Body of pancreas (tissue), 4 donors: ENCODE data around the gene LDB1.

Experiments used
- POLR2A ChIP-seq, 3 donors: fragments of 450-650 bp; IDR thresholded peaks; one replicate each; pipeline ENCODE4 v1.6.1; 2016; ENCODE audit warnings: antibody characterized with exemption in 3 of 3, mild to moderate bottlenecking in 2 of 3
- TF ChIP-seq, protein P1 (sequence below), 7 experiments: fragments of 450-650 bp in 4 of 7; fragments of 200-600 bp in 3 of 7; sonication (generic) in 3 of 7; IDR thresholded peaks; one replicate each; pipeline ENCODE4 v1.5.1; 2016 to 2019; ENCODE audit warnings: antibody characterized with exemption in 7 of 7

- TF ChIP-seq, protein P1, sequence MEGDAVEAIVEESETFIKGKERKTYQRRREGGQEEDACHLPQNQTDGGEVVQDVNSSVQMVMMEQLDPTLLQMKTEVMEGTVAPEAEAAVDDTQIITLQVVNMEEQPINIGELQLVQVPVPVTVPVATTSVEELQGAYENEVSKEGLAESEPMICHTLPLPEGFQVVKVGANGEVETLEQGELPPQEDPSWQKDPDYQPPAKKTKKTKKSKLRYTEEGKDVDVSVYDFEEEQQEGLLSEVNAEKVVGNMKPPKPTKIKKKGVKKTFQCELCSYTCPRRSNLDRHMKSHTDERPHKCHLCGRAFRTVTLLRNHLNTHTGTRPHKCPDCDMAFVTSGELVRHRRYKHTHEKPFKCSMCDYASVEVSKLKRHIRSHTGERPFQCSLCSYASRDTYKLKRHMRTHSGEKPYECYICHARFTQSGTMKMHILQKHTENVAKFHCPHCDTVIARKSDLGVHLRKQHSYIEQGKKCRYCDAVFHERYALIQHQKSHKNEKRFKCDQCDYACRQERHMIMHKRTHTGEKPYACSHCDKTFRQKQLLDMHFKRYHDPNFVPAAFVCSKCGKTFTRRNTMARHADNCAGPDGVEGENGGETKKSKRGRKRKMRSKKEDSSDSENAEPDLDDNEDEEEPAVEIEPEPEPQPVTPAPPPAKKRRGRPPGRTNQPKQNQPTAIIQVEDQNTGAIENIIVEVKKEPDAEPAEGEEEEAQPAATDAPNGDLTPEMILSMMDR (IDR thresholded peaks at IDR 0.05), result no peak
- TF ChIP-seq POLR2A (IDR thresholded peaks at IDR 0.05), result no peak
Observed at GRCh38 chr10:102059987-102060386, 60.2 kb downstream of the LDB1 start.
